SU-DHL-6 (cell line): ENCODE data around the gene C9orf57.

ENCODE experiments used
- EZH2phosphoT487 ChIP-seq: fragments of 200-600 bp; sonication (generic), shearing (Covaris generic); conservative IDR thresholded peaks from 2 replicates; pipeline ENCODE4 v1.6.1; 2018; ENCODE audit warnings: mild to moderate bottlenecking, antibody characterized with exemption, low read length, moderate library complexity, mixed read lengths
- TF ChIP-seq, protein P1 (sequence below): fragments of 200-600 bp; sonication (generic); IDR thresholded peaks from one replicate; pipeline ENCODE4 v1.5.1; 2017; ENCODE audit warnings: antibody characterized with exemption, mild to moderate bottlenecking, low read length, moderate library complexity; ENCODE audit not compliant: insufficient read depth, poor library complexity, severe bottlenecking

DNA sequence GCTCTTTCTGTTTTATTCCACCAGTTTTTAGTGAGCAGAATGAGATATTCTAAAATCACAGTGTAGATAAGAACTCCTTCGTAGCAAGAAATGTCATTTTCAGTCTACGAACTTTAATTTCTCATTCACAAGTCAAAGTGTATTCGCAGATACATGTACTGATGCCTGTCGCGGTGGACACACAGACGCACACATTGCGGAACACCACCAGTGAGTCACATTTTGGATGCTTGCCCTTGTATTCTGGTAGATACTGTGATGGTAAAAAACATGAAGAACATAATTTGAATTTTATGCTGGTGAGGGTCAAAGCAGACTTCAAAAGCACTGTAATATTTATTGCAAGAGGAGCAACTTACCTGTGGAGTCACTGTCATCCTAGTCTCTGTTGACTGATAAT lies 4.7 kb upstream of the C9orf57 start:
- TF ChIP-seq, protein P1, sequence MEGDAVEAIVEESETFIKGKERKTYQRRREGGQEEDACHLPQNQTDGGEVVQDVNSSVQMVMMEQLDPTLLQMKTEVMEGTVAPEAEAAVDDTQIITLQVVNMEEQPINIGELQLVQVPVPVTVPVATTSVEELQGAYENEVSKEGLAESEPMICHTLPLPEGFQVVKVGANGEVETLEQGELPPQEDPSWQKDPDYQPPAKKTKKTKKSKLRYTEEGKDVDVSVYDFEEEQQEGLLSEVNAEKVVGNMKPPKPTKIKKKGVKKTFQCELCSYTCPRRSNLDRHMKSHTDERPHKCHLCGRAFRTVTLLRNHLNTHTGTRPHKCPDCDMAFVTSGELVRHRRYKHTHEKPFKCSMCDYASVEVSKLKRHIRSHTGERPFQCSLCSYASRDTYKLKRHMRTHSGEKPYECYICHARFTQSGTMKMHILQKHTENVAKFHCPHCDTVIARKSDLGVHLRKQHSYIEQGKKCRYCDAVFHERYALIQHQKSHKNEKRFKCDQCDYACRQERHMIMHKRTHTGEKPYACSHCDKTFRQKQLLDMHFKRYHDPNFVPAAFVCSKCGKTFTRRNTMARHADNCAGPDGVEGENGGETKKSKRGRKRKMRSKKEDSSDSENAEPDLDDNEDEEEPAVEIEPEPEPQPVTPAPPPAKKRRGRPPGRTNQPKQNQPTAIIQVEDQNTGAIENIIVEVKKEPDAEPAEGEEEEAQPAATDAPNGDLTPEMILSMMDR, result no peak
- no peak for TF ChIP-seq EZH2phosphoT487
